Erythroblast (primary cell): ENCODE measurements around the gene MS4A18.

ENCODE experiments used
- DNase-seq, 2 experiments: peaks; one replicate each; lab custom pipeline; 2025; lab: John Stamatoyannopoulos, UW
- GATA1 ChIP-seq: IDR thresholded peaks from 2 replicates; pipeline ENCODE4 v1.6.1; 2011; ENCODE audit warnings: low read depth, mild to moderate bottlenecking, control low read depth, low read length, moderate library complexity
- POLR2A ChIP-seq: IDR thresholded peaks from 2 replicates; pipeline ENCODE4 v1.6.1; 2011; ENCODE audit warnings: mild to moderate bottlenecking, low read length

MS4A18 gene

DNA sequence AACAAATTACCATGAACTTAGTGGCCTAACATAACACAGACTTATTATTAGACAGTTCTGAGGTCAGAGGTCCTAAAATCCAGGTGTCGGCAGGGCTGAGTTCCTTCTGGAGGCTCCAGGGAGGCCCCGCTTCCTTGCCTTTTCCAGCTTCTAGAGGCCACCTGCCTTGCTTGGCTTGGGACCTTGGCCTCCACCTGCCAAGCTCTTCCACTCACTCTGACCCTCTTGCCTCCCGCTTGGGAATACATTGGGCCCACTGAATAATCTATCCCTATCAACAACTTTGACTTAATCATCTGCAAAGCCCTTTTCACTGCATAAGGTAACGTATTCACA, 57.4 kb downstream of the MS4A18 start:
- DNase-seq: no peak
- no peak for TF ChIP-seq GATA1
- TF ChIP-seq POLR2A: no peak

DNA sequence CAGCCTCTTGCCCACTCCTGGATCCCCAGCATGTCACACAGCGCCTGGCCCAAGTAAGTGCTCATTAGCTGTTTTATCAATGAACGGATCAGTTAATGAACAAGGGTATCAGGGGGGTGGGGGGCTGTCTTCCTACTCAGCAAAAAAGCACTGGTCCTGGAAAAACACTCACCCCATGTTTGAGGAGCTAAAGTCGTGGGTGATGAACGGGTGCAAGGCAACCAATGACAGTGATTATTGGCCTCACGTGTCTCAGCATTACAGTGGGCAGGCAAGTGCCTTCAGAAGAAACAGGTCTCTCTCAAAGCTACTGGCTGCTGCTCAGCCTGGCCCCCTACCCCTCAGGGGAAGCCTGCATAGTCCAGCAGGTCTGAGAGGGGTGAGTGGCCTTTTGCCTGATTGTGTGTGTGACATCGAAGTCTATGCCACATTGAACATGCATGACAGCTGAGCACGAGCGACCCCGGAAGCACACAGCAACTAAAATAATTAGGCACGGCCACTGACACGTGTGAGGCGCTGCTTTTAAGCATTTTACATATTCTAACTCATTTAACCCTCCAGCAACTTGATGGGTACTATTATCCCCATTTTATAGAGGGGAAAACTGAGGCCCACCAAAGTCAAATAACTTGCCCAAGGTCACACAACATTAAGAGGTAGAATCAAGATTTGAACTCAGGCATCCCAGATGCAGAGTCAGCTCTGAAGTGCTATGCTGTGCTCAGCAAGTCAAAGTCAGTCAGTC, 58.0 kb downstream of the MS4A18 start:
- TF ChIP-seq GATA1 (no peak), POLR2A (no peak)
- DNase-seq: no peak

DNA sequence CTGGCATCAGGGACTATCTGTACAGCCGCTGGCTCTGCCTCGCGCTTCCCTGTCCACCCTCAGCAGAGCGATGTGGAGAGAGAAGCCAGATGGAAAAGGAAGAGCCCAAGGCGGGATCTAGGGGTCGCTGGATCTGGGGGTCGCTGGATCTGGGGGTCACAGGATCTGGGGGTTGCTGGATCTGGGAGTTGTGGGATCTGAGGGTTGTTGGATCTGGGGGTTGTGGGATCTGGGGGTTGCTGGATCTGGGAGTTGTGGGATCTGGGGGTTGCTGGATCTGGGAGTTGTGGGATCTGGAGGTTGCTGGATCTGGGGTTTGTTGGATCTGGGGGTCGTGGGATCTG, 58.6 kb downstream of the MS4A18 start:
- TF ChIP-seq POLR2A (no peak), GATA1 (no peak)

DNA sequence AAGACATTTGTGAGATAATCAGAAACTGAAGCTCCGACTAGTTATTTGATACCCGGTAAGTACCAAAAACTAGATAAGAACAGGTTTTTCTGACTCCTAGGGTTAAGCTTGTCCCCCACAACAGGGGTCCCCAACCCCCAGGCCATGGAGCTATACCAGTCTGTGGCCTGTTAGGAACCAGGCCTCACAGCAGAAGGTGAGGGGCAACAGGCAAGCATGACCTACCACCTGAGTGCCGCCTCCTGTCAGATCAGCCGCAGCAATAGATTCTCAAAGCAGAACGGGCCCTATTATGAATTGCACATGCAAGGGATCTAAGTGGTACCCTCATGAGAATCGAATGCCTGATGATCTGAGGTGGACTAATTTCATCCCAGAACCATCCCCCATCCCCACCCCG, 59.4 kb downstream of the MS4A18 start:
- no peak for DNase-seq
- TF ChIP-seq GATA1: no peak
- no peak for TF ChIP-seq POLR2A

More for the DNA sequence above, 58.6 kb downstream of the MS4A18 start:
- DNase-seq: no peak

DNA sequence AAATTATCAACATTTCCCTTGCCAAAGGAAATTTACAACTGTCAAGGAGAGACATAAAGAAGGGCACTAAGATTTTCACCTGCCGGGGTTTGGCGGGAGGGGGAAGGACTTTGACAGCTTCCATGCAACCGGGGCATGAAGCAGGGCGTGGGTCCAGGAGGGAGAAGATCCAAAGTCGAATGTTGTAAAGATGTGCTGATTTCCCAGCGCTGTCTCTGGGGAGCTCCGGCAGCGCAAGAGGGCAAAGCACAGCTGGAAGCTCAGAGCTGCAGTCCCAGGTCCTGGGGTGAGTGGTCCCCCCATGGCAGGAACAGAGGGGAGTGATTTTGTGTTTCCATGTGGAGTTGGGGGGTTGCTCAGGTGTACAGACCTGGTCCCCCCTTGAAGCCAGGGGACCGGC, 60.6 kb downstream of the MS4A18 start, which contains the start of gene MS4A10:
MS4A10 (plus strand) TSS at position 198 of the 400 bp plus-strand sequence. CDS start 5,003 bp downstream, outside the sequence.
- TF ChIP-seq POLR2A (no peak), GATA1 (no peak)
- no peak for DNase-seq

DNA sequence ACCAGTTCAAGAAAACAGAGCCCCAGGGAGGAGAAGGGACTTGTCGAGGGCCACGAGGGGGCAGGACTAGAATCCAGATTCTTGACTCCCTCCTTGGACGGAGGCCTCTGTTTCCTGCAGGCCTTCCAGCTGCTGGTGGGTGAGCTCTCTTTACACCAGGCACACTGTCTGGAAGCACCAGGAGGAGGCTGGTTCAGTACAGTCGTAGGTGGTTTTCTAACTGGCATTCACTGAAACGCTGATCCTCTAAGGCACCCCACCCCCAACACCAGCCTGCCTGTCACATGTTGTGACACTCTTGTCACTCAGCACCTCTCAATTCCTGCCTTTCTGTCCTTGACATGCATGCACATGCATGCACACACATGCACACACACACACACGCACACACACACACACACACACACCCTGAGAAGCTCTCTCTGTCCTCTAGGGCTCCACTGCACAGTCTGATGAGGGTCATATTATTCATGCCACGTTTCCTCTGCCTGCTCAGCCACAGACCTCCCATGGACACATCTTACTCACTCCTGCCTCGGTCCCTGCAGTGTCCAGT, 61.4 kb downstream of the MS4A18 start:
- TF ChIP-seq GATA1 (no peak), POLR2A (no peak)
- no peak for DNase-seq

DNA sequence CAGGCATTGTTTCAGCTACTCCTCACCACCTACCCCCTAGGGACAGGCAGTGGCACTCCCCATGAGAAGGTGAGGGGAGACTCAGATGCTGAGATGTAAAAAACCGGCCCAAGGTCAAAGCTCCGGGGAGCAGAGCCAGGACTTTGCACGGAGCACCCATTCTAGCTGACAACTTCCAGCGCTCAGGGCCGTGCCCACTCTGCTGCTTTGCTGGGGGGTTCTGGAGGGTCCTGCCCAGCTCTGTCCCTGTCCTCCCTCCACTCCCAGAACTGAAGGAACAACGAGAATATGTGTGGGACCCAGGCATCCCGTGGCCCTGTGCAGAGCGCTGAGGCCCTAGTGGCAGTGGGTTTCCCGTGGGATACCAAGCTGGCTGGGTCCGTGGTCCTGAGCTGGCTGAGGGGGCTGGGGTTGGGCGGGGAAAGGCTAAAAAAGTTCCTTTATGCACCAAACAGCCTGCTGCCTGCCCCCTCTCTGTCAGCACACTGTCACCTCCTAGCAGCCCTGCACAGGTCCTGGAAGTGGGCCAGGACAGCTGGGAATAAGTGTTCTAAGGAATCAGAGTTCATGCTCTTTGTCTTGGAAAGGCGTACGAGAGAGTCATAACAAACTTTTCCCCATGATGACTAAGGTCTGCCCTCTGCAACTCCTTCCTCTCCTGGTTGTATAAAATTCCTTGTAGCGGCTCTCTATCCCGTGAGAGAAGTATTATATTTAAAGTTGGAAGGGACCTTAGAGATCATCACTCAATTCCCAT, 62.5 kb downstream of the MS4A18 start:
- DNase-seq: no peak
- no peak for TF ChIP-seq POLR2A
- no peak for TF ChIP-seq GATA1

DNA sequence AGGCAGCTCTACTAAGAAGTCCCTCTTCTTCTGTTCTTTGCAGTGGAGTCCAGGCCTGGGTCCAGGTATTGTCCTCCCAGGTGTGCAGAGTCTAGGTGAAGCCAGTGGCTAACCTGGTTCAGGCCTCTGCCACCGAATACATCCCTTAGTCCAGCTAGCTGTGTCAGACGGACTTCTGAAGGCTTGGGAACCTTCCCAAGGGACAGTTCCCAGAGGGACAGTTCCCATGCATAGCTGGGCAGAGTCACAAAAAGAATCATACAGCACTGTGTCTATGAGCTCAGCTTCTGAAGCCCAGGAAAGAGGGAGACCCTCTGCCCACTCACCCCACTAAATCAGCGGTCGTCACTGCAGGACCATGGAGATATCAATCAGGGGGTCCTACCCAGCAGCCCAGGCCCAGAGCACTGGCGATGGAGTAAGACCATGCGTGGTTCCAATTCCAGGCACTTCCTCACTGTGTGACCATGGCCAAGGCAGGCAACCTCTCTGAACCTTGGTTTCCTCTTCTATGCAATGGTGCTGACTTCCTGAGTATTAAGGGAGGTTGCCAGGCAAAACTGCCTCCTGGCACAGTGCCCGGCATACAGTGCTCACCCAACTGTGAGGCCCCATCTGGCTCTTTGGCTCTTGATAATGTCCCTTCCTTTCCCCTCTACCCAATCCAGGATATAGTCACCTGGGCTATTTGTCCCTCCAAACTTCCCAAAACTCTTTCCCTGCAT, 64.0 kb downstream of the MS4A18 start:
- TF ChIP-seq POLR2A: no peak
- no peak for TF ChIP-seq GATA1

DNA sequence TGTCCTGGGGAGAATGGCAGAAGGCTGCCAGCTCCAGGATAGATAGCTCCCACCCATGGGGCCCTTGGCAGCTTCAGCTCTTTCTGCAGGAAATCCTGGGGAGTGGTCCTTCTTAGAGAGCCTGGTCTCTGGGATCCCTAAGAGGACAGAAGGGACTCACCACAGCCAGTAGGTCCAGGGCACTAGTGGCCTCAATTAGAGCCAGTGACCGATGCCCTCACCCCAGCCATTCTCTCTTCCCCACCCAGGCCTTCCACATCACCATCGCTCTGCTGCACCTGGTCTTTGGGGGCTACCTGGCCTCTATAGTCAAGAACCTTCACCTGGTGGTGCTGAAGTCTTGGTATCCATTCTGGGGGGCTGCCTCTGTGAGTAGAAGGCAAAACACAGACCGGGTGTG, 66.2 kb downstream of the MS4A18 start:
- DNase-seq: no peak
- TF ChIP-seq POLR2A (no peak), GATA1 (no peak)

More for the DNA sequence above, 64.0 kb downstream of the MS4A18 start:
- no peak for DNase-seq

DNA sequence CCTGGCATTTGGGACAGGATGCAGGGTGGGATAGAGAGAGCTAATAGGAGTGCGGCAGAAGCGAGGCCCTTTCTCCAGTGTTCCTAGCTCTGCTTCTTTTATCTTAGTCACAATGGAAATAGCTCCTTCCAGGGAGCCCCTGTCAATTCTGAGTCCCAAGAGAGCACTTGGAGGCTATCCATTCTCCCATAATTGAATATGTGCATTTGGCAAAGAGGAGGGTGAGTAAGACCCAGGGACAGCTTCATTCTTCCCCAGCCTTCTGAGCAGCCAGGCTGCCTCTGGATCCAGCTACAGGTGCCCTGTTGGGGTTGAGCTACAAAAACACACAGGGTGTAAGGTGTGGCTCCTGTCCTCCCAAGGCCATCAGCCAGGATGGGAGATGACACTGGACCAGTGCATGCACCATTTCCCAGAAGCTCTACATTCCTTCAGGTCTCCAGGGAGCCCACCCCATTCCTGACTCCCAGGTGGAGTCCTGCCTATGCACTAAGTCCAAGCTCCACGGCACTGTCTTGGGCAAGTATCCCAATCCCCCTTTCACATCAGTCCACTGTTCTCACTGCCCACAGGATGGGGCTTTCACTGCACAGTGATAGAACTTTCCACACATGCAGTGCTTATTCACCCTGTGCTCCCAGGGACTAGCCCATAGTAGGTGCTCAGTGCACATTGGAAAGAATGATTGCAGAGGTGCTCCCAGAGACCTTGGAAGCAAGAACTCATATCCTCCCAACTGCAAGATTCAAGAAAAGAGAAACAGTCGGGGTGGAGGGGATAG, 66.8 kb downstream of the MS4A18 start:
- TF ChIP-seq POLR2A (no peak), GATA1 (no peak)
- no peak for DNase-seq

DNA sequence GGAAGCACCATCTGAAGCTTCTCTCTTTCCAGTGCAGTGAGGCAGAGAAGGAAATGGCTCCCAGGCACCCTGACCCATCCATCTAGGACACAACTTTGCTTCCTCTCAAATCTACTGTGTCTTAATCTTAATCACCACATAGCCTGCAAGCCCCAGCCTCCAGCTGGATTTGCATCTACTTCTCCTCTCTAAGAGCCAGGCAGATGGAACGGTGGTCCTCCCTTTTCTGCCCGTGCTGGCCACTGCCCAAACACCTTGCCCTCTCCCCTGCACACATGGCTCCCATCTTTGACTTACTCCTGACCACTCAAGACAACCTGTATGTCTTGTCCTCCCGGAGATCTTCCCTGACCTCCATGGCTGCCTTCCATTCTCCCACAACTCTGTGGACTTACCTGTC, 68.0 kb downstream of the MS4A18 start:
- TF ChIP-seq GATA1 (no peak), POLR2A (no peak)

More for the DNA sequence above, 68.0 kb downstream of the MS4A18 start:
- DNase-seq: no peak
